Measurements from ENCODE around the gene SLC2A9.
"Not testable (repeated sequence)": the region's sequence is repeated elsewhere in the genome, so short reads cannot be mapped to it uniquely, and the experiment has no call there.

The SLC2A9 gene

DNA sequence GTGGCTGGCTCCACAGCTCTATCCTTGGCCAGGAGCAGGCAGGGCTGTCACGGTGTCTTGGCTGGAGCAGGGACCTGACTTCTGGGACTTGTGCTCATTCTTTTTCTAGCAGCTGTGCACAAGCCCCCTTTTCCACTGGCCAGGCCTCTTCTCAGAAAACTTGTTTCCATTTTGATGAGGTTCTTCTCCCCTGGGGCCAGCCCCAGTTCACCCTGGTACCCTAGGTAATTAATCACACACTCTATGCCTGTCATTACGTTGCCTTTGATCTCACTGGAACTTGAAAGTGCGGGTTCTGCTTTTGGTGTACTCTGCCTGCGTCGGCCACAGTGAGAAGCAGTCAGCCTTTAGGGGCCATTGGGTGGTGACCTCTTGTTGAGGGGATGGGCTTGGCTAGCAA lies 213.2 kb downstream of the SLC2A9 start:
- no peak for DNase-seq

DNA sequence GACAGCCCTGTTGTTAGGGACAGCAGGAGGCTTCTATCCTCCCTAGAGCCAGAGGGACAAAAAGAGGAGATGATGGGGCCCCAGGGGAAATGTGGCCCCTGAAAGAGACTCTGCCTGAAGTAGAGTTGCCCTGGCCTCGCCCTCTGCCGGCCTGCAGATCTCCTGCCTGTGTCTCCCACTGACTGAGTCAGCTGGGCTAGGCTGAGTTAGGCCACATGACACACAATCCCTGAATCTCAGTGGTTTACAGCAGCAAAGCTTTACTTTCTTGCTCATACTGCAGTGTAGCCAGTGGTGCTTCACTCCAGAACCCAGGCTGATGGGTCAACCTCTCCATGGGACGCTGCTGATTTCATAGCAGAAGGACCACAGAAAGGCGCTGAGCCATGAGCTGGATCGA lies 216.4 kb downstream of the SLC2A9 start:
- no peak for DNase-seq

DNA sequence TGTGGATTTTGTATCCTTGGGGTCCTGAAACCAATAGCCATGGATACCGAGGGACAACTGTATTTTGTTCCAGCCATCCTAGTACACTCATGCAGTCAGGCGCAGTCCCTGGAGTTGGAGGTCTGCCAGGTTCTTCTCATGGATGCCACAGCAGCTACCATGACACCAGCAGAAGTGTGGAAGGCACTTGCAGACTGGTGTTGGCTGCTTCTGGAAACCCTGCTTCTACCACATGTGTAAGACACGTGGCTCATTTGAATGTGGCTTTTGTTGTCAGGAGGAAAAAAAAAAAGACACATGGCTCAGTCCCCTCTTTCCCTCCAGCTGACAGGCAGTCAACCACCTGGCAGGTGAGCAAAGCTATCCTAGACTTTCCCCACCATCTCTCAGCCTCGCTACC lies 220.4 kb downstream of the SLC2A9 start:
- no peak for DNase-seq

DNA sequence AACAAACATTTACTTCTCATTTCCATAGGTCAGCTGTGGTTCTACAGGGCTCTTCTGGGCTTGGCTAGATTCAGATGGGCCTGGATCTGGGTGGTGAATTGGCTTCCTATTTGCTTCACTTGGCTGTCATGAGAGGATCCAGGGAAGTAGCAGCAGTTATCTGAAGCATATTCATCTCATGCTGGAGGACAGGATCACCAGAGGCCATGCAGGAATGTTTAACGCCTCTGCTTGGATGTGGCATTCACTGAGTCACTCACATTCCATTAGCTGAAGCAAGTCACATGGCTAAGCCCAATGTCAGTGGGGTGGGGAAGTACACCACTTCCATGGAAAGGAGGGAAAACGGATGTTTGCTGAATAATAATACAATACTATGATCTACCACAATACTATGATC lies 224.7 kb downstream of the SLC2A9 start:
- DNase-seq = not testable (repeated sequence)

DNA sequence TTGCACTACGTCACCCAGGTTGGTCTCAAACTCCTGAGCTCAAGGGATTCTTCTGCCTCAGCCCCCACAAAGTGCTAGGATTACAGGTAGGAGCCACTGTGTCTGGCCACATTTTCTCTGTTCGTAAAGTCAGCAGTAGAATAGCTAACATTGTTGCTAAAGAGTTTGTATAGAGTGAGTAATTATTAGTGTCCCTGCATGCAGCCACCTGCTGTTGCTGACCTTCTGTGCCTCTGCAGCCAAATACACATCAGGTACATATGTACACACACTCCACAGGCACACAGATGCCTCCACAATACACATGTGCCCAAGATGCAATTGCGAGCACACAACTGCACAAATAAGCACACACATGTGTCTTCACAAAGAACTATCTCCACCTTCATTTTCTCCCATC lies 228.9 kb downstream of the SLC2A9 start:
- no peak for DNase-seq

DNA sequence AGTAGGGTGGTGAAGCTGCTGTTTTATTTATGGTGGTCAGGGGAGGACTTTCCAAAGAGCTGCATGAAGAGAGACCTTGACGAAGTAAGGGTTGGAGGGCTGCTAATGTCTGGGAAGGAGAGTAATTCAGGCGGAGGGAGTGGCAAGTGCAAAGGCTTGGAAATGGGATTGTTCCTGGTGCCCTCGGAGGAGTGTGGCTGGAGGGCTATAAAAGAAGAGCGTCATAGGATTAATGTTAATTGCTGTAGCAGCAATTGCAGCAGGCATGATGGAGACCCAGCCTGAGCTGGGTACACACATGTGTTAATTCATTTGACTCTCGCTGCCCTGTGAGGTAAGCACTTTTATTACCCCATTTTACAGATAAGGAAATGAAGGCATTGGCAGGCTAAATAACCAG lies 235.4 kb downstream of the SLC2A9 start:
- not testable (repeated sequence) for DNase-seq

DNA sequence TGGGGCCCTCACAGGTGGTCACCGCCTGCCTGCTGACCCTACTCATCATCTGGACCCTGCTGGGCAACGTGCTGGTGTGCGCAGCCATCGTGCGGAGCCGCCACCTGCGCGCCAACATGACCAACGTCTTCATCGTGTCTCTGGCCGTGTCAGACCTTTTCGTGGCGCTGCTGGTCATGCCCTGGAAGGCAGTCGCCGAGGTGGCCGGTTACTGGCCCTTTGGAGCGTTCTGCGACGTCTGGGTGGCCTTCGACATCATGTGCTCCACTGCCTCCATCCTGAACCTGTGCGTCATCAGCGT lies 239.2 kb downstream of the SLC2A9 start:
- no peak for DNase-seq

DNA sequence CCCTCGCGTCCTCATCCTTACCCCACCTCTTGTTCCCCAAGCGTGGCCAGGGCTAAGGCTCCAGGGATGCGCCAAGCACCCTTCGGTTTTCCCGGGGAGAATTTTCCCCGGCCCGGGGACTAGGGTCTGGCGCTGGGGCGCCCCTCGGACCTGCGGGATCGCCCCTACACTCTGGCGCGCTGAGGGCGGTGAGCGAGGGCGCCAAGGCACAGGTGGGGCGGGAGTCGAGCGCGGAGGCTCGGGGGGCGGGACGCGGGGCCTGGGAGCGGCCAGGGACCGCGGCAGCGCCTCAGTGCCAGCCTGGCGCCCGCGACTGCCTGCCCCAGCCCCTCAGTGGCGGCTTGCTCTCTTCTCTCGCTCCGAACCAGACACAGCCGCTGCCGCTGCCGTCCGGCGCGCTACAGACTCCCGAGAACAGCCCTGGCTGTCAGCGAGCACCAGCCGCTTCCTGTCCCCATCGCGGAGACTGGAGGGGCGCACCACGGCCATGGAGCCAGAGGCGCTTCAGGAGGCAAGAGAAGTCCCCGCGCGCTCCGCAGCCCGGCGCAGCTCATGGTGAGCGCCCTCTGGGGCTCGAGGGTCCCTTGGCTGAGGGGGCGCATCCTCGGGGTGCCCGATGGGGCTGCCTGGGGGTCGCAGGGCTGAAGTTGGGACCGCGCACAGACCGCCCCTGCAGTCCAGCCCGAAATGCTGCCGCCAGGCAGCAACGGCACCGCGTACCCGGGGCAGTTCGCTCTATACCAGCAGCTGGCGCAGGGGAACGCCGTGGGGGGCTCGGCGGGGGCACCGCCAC lies 239.8 kb downstream of the SLC2A9 start, which contains the start of gene DRD5:
TSS of gene DRD5 (plus strand) at position 292 of the 793 bp plus-strand sequence. CDS start at position 688, 396 bp downstream.
- DNase-seq = no peak

Measured in activated T-cell treated with anti-CD3 and anti-CD28 coated beads for 4 hours (primary cell).